ENCODE results near the gene FIZ1.

Gene FIZ1

GRCh38 chr19:55620410-55621204 lies 21.3 kb upstream of the FIZ1 start:
- Histone ChIP-seq H3K79me2 (ENCODE audit: control insufficient read depth, insufficient read depth, low read length, unreplicated experiment) (no peaks in the 10 kb centered on the region), H3K4me1 (ENCODE audit: control insufficient read depth, insufficient read depth, low read length, unreplicated experiment) (no peaks in the 10 kb centered on the region), H3K27me3 (ENCODE audit: insufficient read depth, low read length) (no peaks in the 10 kb centered on the region), H3K36me3 (ENCODE audit: insufficient read depth, low read length) (no peaks in the 10 kb centered on the region), H2AFZ (ENCODE audit: low read length, unreplicated experiment) (no peak overlapping the region), H3K4me3 (ENCODE audit: low read depth, low read length) (no peak overlapping the region), H3K27ac (ENCODE audit: low read depth, low read length) (no peak overlapping the region)

GRCh38 chr19:55619286-55619685 lies 20.0 kb upstream of the FIZ1 start:
- Histone ChIP-seq H3K27ac (ENCODE audit: low read depth, low read length) (no peak overlapping the region), H3K79me2 (ENCODE audit: control insufficient read depth, insufficient read depth, low read length, unreplicated experiment) (no peaks in the 10 kb centered on the region), H3K27me3 (ENCODE audit: insufficient read depth, low read length) (no peaks in the 10 kb centered on the region), H2AFZ (ENCODE audit: low read length, unreplicated experiment) (no peak overlapping the region), H3K4me1 (ENCODE audit: control insufficient read depth, insufficient read depth, low read length, unreplicated experiment) (no peaks in the 10 kb centered on the region), H3K36me3 (ENCODE audit: insufficient read depth, low read length) (no peaks in the 10 kb centered on the region), H3K4me3 (ENCODE audit: low read depth, low read length) (no peak overlapping the region)

GRCh38 chr19:55618426-55618825 lies 19.1 kb upstream of the FIZ1 start:
- Histone ChIP-seq H3K27ac (ENCODE audit: low read depth, low read length) (no peak overlapping the region), H2AFZ (ENCODE audit: low read length, unreplicated experiment) (no peak overlapping the region)

GRCh38 chr19:55617426-55617825 lies 18.1 kb upstream of the FIZ1 start:
- H3K36me3 ChIP-seq (ENCODE audit: insufficient read depth, low read length): no peaks in the 10 kb centered on the region
- no peak overlapping the region for H3K27ac ChIP-seq (ENCODE audit: low read depth, low read length)
- H3K79me2 ChIP-seq (ENCODE audit: control insufficient read depth, insufficient read depth, low read length, unreplicated experiment): no peaks in the 10 kb centered on the region
- no peak overlapping the region for H2AFZ ChIP-seq (ENCODE audit: low read length, unreplicated experiment)
- no peaks in the 10 kb centered on the region for H3K27me3 ChIP-seq (ENCODE audit: insufficient read depth, low read length)
- no peaks in the 10 kb centered on the region for H3K4me1 ChIP-seq (ENCODE audit: control insufficient read depth, insufficient read depth, low read length, unreplicated experiment)
- no peak overlapping the region for H3K4me3 ChIP-seq (ENCODE audit: low read depth, low read length)

More at GRCh38 chr19:55618426-55618825, 19.1 kb upstream of the FIZ1 start:
- Histone ChIP-seq H3K4me3 (ENCODE audit: low read depth, low read length) (no peak overlapping the region), H3K27me3 (ENCODE audit: insufficient read depth, low read length) (no peaks in the 10 kb centered on the region), H3K36me3 (ENCODE audit: insufficient read depth, low read length) (no peaks in the 10 kb centered on the region), H3K79me2 (ENCODE audit: control insufficient read depth, insufficient read depth, low read length, unreplicated experiment) (no peaks in the 10 kb centered on the region), H3K4me1 (ENCODE audit: control insufficient read depth, insufficient read depth, low read length, unreplicated experiment) (no peaks in the 10 kb centered on the region)

GRCh38 chr19:55616395-55616875 lies 17.1 kb upstream of the FIZ1 start:
- peaks cover 3% of the 10 kb centered on the region for H3K79me2 ChIP-seq (ENCODE audit: control insufficient read depth, insufficient read depth, low read length, unreplicated experiment)
- no peaks in the 10 kb centered on the region for H3K36me3 ChIP-seq (ENCODE audit: insufficient read depth, low read length)
- H3K4me3 ChIP-seq (ENCODE audit: low read depth, low read length): no peak overlapping the region
- H3K27ac ChIP-seq (ENCODE audit: low read depth, low read length): no peak overlapping the region
- H2AFZ ChIP-seq (ENCODE audit: low read length, unreplicated experiment): no peak overlapping the region
- H3K4me1 ChIP-seq (ENCODE audit: control insufficient read depth, insufficient read depth, low read length, unreplicated experiment): no peaks in the 10 kb centered on the region
- H3K27me3 ChIP-seq (ENCODE audit: insufficient read depth, low read length): no peaks in the 10 kb centered on the region

- H3K4me1 ChIP-seq (ENCODE audit: control insufficient read depth, insufficient read depth, low read length, unreplicated experiment): no peaks in the 10 kb centered on the region
- H2AFZ ChIP-seq (ENCODE audit: low read length, unreplicated experiment): no peak overlapping the region
- no peaks in the 10 kb centered on the region for H3K27me3 ChIP-seq (ENCODE audit: insufficient read depth, low read length)
- no peak overlapping the region for H3K27ac ChIP-seq (ENCODE audit: low read depth, low read length)
- H3K4me3 ChIP-seq (ENCODE audit: low read depth, low read length): no peak overlapping the region
- H3K36me3 ChIP-seq (ENCODE audit: insufficient read depth, low read length): no peaks in the 10 kb centered on the region
- H3K79me2 ChIP-seq (ENCODE audit: control insufficient read depth, insufficient read depth, low read length, unreplicated experiment): peaks cover 7% of the 10 kb centered on the region
These were observed 16.5 kb upstream of the FIZ1 start for GRCh38 chr19:55615543-55616394.

- H3K4me3 ChIP-seq (ENCODE audit: low read depth, low read length): no peak overlapping the region
- H3K79me2 ChIP-seq (ENCODE audit: control insufficient read depth, insufficient read depth, low read length, unreplicated experiment): peaks cover 10% of the 10 kb centered on the region
- H3K27me3 ChIP-seq (ENCODE audit: insufficient read depth, low read length): no peaks in the 10 kb centered on the region
- no peaks in the 10 kb centered on the region for H3K4me1 ChIP-seq (ENCODE audit: control insufficient read depth, insufficient read depth, low read length, unreplicated experiment)
- H3K27ac ChIP-seq (ENCODE audit: low read depth, low read length): no peak overlapping the region
- peaks cover 1% of the 10 kb centered on the region; the same call in 1 of the 2 replicates for H3K36me3 ChIP-seq (ENCODE audit: insufficient read depth, low read length)
- H2AFZ ChIP-seq (ENCODE audit: low read length, unreplicated experiment): no peak overlapping the region
These were observed 15.6 kb upstream of the FIZ1 start for GRCh38 chr19:55614711-55615542.

GRCh38 chr19:55613930-55614710 lies 14.8 kb upstream of the FIZ1 start:
- Histone ChIP-seq H3K79me2 (ENCODE audit: control insufficient read depth, insufficient read depth, low read length, unreplicated experiment) (peaks cover 11% of the 10 kb centered on the region), H3K27ac (ENCODE audit: low read depth, low read length) (no peak overlapping the region), H3K36me3 (ENCODE audit: insufficient read depth, low read length) (peaks cover 9% of the 10 kb centered on the region; the same call in 1 of the 2 replicates), H3K27me3 (ENCODE audit: insufficient read depth, low read length) (no peaks in the 10 kb centered on the region), H3K4me3 (ENCODE audit: low read depth, low read length) (no peak overlapping the region), H3K4me1 (ENCODE audit: control insufficient read depth, insufficient read depth, low read length, unreplicated experiment) (no peaks in the 10 kb centered on the region), H2AFZ (ENCODE audit: low read length, unreplicated experiment) (no peak overlapping the region)

GRCh38 chr19:55613396-55613795 lies 14.1 kb upstream of the FIZ1 start:
- H2AFZ ChIP-seq (ENCODE audit: low read length, unreplicated experiment): no peak overlapping the region
- peaks cover 11% of the 10 kb centered on the region for H3K79me2 ChIP-seq (ENCODE audit: control insufficient read depth, insufficient read depth, low read length, unreplicated experiment)
- H3K36me3 ChIP-seq (ENCODE audit: insufficient read depth, low read length): peaks cover 10% of the 10 kb centered on the region; the same call in 1 of the 2 replicates
- no peaks in the 10 kb centered on the region for H3K4me1 ChIP-seq (ENCODE audit: control insufficient read depth, insufficient read depth, low read length, unreplicated experiment)
- H3K4me3 ChIP-seq (ENCODE audit: low read depth, low read length): no peak overlapping the region
- no peak overlapping the region for H3K27ac ChIP-seq (ENCODE audit: low read depth, low read length)
- no peaks in the 10 kb centered on the region for H3K27me3 ChIP-seq (ENCODE audit: insufficient read depth, low read length)

Data from ACC112 (cell line).